WTC11 (cell line): ENCODE measurements around the gene MTCL1. TPM values are rescaled to one million over a fixed set of nuclear protein-coding genes. Genes with fewer than 3 reads are reported as not detected.

Experiments
- ATAC-seq: fragments of 200-7000 bp; cut with Tn5 transposase; 2 replicates; pipeline ENCODE4 v1.10.0; 2021; ENCODE audit warnings: mild to moderate bottlenecking, moderate library complexity
- CTCF ChIA-PET: fragments of 300-600 bp; sonication (Branson Sonifier 250); formaldehyde crosslinking; loops from one replicate; lab custom pipeline; 2021; ENCODE audit warnings: antibody characterized with exemption; lab: Charles Lee
- POLR2A ChIA-PET: fragments of 350-600 bp; sonication (Branson Sonifier 250); formaldehyde crosslinking; loops from one replicate; lab custom pipeline; 2021; ENCODE audit warnings: antibody characterized with exemption; lab: Charles Lee
- DNase-seq: peaks from one replicate; pipeline ENCODE4 v3.0.0; 2021; ENCODE audit warnings: low spot score
- H3K27ac Mint-ChIP-seq: 2 replicates; pipeline ENCODE4 v1.8.0; 2021; ENCODE audit warnings: mixed read lengths
- H3K27me3 Mint-ChIP-seq: 2 replicates; pipeline ENCODE4 v1.8.0; 2021; ENCODE audit warnings: low read depth, mild to moderate bottlenecking, moderate library complexity, mixed read lengths
- H3K36me3 Mint-ChIP-seq: 2 replicates; pipeline ENCODE4 v1.8.0; 2021; ENCODE audit warnings: mixed read lengths
- H3K4me1 Mint-ChIP-seq: 2 replicates; pipeline ENCODE4 v1.8.0; 2022; ENCODE audit warnings: mixed read lengths
- H3K4me3 Mint-ChIP-seq: 2 replicates; pipeline ENCODE4 v1.8.0; 2021; ENCODE audit warnings: mild to moderate bottlenecking, moderate library complexity, mixed read lengths
- H3K9me3 Mint-ChIP-seq: 2 replicates; pipeline ENCODE4 v1.8.0; 2021; ENCODE audit warnings: mixed read lengths
- ATF1 ChIP-seq: sonication (generic); formaldehyde crosslinking; IDR thresholded peaks from 2 replicates; pipeline ENCODE4 v1.8.1; 2023; ENCODE audit warnings: mild to moderate bottlenecking, moderate library complexity, missing genetic modification reagents
- CREM ChIP-seq: sonication (generic); formaldehyde crosslinking; IDR thresholded peaks from 2 replicates; pipeline ENCODE4 v1.8.1; 2022; ENCODE audit warnings: mild to moderate bottlenecking, missing genetic modification reagents, moderate library complexity
- ELF4 ChIP-seq: sonication (generic); formaldehyde crosslinking; IDR thresholded peaks from 2 replicates; pipeline ENCODE4 v1.8.1; 2022; ENCODE audit warnings: low read depth, mild to moderate bottlenecking, moderate library complexity, missing genetic modification reagents
- ESRRA ChIP-seq: sonication (generic); formaldehyde crosslinking; IDR thresholded peaks from 2 replicates; pipeline ENCODE4 v1.8.1; 2022; ENCODE audit warnings: mild to moderate bottlenecking, missing genetic modification reagents, borderline replicate concordance
- GRHL2 ChIP-seq: fragments of 250-450 bp; sonication (Bioruptor Pico); IDR thresholded peaks from 2 replicates; pipeline ENCODE4 v1.8.0; 2022; ENCODE audit warnings: mild to moderate bottlenecking, moderate library complexity; ENCODE audit not compliant: insufficient replicate concordance, severe bottlenecking
- GTF2I ChIP-seq: fragments of 250-450 bp; sonication (Bioruptor Pico); conservative IDR thresholded peaks from 2 replicates; pipeline ENCODE4 v1.4.0; 2021; ENCODE audit warnings: mild to moderate bottlenecking
- NR2C2 ChIP-seq: sonication (generic); formaldehyde crosslinking; IDR thresholded peaks from 2 replicates; pipeline ENCODE4 v1.8.0; 2022; ENCODE audit warnings: mild to moderate bottlenecking, missing genetic modification reagents
- PRRX2 ChIP-seq: fragments of 250-450 bp; sonication (Bioruptor Pico); IDR thresholded peaks from 2 replicates; pipeline ENCODE4 v1.8.0; 2021; ENCODE audit warnings: mild to moderate bottlenecking
- RELA ChIP-seq: sonication (generic); formaldehyde crosslinking; IDR thresholded peaks from 2 replicates; pipeline ENCODE4 v1.8.1; 2022; ENCODE audit warnings: missing genetic modification reagents, mild to moderate bottlenecking, borderline replicate concordance
- SMAD3 ChIP-seq: sonication (generic); formaldehyde crosslinking; IDR thresholded peaks from 2 replicates; pipeline ENCODE4 v1.8.0; 2022; ENCODE audit warnings: missing genetic modification reagents, mild to moderate bottlenecking, borderline replicate concordance
- SOX15 ChIP-seq: fragments of 250-450 bp; sonication (Bioruptor Pico); IDR thresholded peaks from 2 replicates; pipeline ENCODE4 v1.9.0; 2021; ENCODE audit warnings: mild to moderate bottlenecking
- TCF7 ChIP-seq: sonication (generic); formaldehyde crosslinking; IDR thresholded peaks from 2 replicates; pipeline ENCODE4 v1.8.0; 2022; ENCODE audit warnings: mild to moderate bottlenecking, low read depth, missing genetic modification reagents, moderate library complexity
- TEAD1 ChIP-seq: sonication (generic); formaldehyde crosslinking; IDR thresholded peaks from 2 replicates; pipeline ENCODE4 v1.8.0; 2022; ENCODE audit warnings: mild to moderate bottlenecking, missing genetic modification reagents
- ZNF138 ChIP-seq: sonication (generic); formaldehyde crosslinking; conservative IDR thresholded peaks from 2 replicates; pipeline ENCODE4 v1.8.1; 2022; ENCODE audit warnings: mild to moderate bottlenecking, moderate library complexity, missing genetic modification reagents
- ZNF416 ChIP-seq: fragments of 250-450 bp; sonication (Bioruptor Pico); IDR thresholded peaks from 2 replicates; pipeline ENCODE4 v1.9.0; 2021; ENCODE audit warnings: mild to moderate bottlenecking, inconsistent platforms
- ZNF423 ChIP-seq: fragments of 250-450 bp; sonication (Bioruptor Pico); IDR thresholded peaks from 2 replicates; pipeline ENCODE4 v2.1.2; 2022; ENCODE audit warnings: mild to moderate bottlenecking, moderate library complexity
- total RNA-seq: library from RNA; stranded (reverse); gene quantifications from 3 replicates; pipeline ENCODE4 v1.2.3, GENCODE V29; 2021
- TF ChIP-seq, protein P1 (sequence below): sonication (generic); formaldehyde crosslinking; IDR thresholded peaks from 2 replicates; pipeline ENCODE4 v1.8.1; 2023; ENCODE audit warnings: mild to moderate bottlenecking, missing genetic modification reagents
- TF ChIP-seq, protein P2 (sequence below): fragments of 250-450 bp; sonication (Bioruptor Pico); IDR thresholded peaks from 2 replicates; pipeline ENCODE4 v2.1.2; 2022; ENCODE audit warnings: mild to moderate bottlenecking, moderate library complexity
- TF ChIP-seq, protein P3 (sequence below): sonication (generic); formaldehyde crosslinking; IDR thresholded peaks from 2 replicates; pipeline ENCODE4 v1.8.0; 2022; ENCODE audit warnings: mild to moderate bottlenecking, missing genetic modification reagents
- TF ChIP-seq, protein P4 (sequence below): sonication (generic); formaldehyde crosslinking; IDR thresholded peaks from 2 replicates; pipeline ENCODE4 v1.8.1; 2023; ENCODE audit warnings: mild to moderate bottlenecking, moderate library complexity, missing genetic modification reagents
- TF ChIP-seq, protein P5 (sequence below): fragments of 250-450 bp; sonication (Bioruptor Pico); IDR thresholded peaks from 2 replicates; pipeline ENCODE4 v1.8.0; 2021; ENCODE audit warnings: mild to moderate bottlenecking
- TF ChIP-seq, protein P6 (sequence below): sonication (generic); formaldehyde crosslinking; IDR thresholded peaks from 2 replicates; pipeline ENCODE4 v1.8.1; 2022; ENCODE audit warnings: mild to moderate bottlenecking, moderate library complexity, missing genetic modification reagents
- TF ChIP-seq, protein P7 (sequence below): sonication (generic); formaldehyde crosslinking; conservative IDR thresholded peaks from 2 replicates; pipeline ENCODE4 v1.8.1; 2022; ENCODE audit warnings: mild to moderate bottlenecking, missing genetic modification reagents
- TF ChIP-seq, protein P8 (sequence below): fragments of 250-450 bp; sonication (Bioruptor Pico); IDR thresholded peaks from 2 replicates; pipeline ENCODE4 v1.9.0; 2021; ENCODE audit warnings: mild to moderate bottlenecking, borderline replicate concordance

The MTCL1 gene
- total RNA-seq, 1 experiment from 2014 or later: 64.3 TPM

DNA sequence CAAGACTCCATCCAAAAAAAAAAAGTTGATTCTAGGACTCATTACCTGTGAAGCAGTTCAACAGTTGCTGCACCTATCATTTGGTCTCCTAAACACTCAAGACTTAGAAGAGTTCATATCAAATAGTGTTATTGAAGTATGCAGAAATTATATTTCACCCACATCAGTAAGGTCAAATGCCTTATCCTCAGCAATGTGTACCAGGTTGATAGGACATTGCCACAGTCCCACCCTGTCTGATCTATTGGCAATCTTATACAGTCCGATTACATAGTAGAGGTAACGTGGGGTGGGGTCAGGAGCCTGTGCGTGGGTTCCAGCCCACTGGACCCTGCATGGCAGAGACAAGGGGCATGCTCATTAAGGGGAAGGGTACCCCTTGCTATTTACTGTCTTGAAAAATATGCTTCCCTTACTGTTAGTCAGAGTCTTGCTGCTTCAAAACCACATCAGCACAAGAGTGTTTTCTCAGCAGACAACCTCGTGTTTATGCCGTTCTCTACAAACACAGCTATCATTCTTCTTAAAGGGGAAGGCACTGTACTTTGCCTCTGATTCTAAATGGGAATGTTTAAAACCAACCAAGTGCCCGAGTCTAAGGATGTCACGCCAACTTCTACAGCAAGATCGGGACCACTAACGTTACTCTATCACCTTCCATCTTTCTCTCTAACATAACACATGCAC lies 115.2 kb downstream of the MTCL1 start:
- H3K27me3 Mint-ChIP-seq: no peaks in the 10 kb centered on the region
- TF ChIP-seq, protein P1, sequence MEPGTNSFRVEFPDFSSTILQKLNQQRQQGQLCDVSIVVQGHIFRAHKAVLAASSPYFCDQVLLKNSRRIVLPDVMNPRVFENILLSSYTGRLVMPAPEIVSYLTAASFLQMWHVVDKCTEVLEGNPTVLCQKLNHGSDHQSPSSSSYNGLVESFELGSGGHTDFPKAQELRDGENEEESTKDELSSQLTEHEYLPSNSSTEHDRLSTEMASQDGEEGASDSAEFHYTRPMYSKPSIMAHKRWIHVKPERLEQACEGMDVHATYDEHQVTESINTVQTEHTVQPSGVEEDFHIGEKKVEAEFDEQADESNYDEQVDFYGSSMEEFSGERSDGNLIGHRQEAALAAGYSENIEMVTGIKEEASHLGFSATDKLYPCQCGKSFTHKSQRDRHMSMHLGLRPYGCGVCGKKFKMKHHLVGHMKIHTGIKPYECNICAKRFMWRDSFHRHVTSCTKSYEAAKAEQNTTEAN: no peak
- TF ChIP-seq, protein P2, sequence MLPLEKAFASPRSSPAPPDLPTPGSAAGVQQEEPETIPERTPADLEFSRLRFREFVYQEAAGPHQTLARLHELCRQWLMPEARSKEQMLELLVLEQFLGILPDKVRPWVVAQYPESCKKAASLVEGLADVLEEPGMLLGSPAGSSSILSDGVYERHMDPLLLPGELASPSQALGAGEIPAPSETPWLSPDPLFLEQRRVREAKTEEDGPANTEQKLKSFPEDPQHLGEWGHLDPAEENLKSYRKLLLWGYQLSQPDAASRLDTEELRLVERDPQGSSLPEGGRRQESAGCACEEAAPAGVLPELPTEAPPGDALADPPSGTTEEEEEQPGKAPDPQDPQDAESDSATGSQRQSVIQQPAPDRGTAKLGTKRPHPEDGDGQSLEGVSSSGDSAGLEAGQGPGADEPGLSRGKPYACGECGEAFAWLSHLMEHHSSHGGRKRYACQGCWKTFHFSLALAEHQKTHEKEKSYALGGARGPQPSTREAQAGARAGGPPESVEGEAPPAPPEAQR: no peak
- TF ChIP-seq ATF1 (CRISPR knock-in tag): no peak
- TF ChIP-seq, protein P3, sequence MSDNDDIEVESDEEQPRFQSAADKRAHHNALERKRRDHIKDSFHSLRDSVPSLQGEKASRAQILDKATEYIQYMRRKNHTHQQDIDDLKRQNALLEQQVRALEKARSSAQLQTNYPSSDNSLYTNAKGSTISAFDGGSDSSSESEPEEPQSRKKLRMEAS (CRISPR knock-in tag): no peak
- TF ChIP-seq ZNF138 (CRISPR knock-in tag): no peak
- no peak for TF ChIP-seq PRRX2 (CRISPR knock-in tag)
- no peak for TF ChIP-seq GTF2I (CRISPR knock-in tag)
- TF ChIP-seq, protein P4, sequence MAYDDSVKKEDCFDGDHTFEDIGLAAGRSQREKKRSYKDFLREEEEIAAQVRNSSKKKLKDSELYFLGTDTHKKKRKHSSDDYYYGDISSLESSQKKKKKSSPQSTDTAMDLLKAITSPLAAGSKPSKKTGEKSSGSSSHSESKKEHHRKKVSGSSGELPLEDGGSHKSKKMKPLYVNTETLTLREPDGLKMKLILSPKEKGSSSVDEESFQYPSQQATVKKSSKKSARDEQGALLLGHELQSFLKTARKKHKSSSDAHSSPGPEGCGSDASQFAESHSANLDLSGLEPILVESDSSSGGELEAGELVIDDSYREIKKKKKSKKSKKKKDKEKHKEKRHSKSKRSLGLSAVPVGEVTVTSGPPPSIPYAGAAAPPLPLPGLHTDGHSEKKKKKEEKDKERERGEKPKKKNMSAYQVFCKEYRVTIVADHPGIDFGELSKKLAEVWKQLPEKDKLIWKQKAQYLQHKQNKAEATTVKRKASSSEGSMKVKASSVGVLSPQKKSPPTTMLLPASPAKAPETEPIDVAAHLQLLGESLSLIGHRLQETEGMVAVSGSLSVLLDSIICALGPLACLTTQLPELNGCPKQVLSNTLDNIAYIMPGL: no peak
- no peak for TF ChIP-seq NR2C2 (CRISPR knock-in tag)
- no peak for TF ChIP-seq TCF7 (CRISPR knock-in tag)
- no peak for TF ChIP-seq SMAD3 (CRISPR knock-in tag)
- TF ChIP-seq, protein P5, sequence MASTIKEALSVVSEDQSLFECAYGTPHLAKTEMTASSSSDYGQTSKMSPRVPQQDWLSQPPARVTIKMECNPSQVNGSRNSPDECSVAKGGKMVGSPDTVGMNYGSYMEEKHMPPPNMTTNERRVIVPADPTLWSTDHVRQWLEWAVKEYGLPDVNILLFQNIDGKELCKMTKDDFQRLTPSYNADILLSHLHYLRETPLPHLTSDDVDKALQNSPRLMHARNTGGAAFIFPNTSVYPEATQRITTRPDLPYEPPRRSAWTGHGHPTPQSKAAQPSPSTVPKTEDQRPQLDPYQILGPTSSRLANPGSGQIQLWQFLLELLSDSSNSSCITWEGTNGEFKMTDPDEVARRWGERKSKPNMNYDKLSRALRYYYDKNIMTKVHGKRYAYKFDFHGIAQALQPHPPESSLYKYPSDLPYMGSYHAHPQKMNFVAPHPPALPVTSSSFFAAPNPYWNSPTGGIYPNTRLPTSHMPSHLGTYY (CRISPR knock-in tag): no peak
- TF ChIP-seq TEAD1 (CRISPR knock-in tag): no peak
- TF ChIP-seq, protein P6, sequence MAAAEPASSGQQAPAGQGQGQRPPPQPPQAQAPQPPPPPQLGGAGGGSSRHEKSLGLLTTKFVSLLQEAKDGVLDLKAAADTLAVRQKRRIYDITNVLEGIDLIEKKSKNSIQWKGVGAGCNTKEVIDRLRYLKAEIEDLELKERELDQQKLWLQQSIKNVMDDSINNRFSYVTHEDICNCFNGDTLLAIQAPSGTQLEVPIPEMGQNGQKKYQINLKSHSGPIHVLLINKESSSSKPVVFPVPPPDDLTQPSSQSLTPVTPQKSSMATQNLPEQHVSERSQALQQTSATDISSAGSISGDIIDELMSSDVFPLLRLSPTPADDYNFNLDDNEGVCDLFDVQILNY (CRISPR knock-in tag): no peak
- TF ChIP-seq CREM (CRISPR knock-in tag): no peak
- no peak for TF ChIP-seq RELA (CRISPR knock-in tag)
- no peak for TF ChIP-seq ELF4
- no peaks in the 10 kb centered on the region for H3K9me3 Mint-ChIP-seq
- H3K36me3 Mint-ChIP-seq: peaks cover 65% of the 10 kb centered on the region
- POLR2A ChIA-PET: interaction anchor here (1.1 kb wide), 1 partner anchor 10 kb away, joined by 3 read pairs; no protein-coding TSS in a partner anchor
- DNase-seq (no peak), ATAC-seq (no peak)
- H3K4me1 Mint-ChIP-seq: no peaks in the 10 kb centered on the region
- H3K27ac Mint-ChIP-seq: peak overlapping the region; percentile 2
- CTCF ChIA-PET: interaction anchor here (0.6 kb wide), 1 partner anchor 16 kb away, joined by 3 read pairs; no protein-coding TSS in a partner anchor
- H3K4me3 Mint-ChIP-seq: no peak overlapping the region

DNA sequence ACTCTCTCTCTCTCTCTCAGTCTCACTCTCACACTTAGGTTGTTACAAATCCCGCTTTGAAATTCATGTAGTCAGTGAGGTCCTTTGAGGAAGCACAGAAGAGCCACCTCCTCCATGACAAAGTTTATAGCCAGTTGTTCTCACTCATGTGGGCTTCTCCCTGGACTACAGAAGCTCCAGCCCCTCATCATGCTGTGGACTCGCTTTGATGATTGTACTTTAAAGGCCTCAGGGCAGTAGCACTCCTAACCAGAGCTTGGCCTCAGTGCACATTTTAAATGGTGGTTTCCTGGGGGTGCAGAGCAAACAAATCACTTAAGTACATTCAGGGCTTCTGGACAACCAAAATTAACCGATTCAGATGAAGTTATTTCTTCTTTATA lies 115.7 kb downstream of the MTCL1 start:
- peak overlapping the region; percentile 2 for H3K27ac Mint-ChIP-seq
- H3K36me3 Mint-ChIP-seq: peaks cover 60% of the 10 kb centered on the region
- POLR2A ChIA-PET: no interaction called here
- TF ChIP-seq GRHL2 (CRISPR knock-in tag) (no peak), RELA (CRISPR knock-in tag) (no peak), ZNF416 (CRISPR knock-in tag) (no peak), SOX15 (CRISPR knock-in tag) (no peak), ELF4 (no peak), SMAD3 (CRISPR knock-in tag) (no peak), ZNF138 (CRISPR knock-in tag) (no peak), ESRRA (CRISPR knock-in tag) (no peak), ZNF423 (CRISPR knock-in tag) (no peak)
- TF ChIP-seq, protein P7, sequence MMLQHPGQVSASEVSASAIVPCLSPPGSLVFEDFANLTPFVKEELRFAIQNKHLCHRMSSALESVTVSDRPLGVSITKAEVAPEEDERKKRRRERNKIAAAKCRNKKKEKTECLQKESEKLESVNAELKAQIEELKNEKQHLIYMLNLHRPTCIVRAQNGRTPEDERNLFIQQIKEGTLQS (CRISPR knock-in tag): no peak
- TF ChIP-seq, protein P8, sequence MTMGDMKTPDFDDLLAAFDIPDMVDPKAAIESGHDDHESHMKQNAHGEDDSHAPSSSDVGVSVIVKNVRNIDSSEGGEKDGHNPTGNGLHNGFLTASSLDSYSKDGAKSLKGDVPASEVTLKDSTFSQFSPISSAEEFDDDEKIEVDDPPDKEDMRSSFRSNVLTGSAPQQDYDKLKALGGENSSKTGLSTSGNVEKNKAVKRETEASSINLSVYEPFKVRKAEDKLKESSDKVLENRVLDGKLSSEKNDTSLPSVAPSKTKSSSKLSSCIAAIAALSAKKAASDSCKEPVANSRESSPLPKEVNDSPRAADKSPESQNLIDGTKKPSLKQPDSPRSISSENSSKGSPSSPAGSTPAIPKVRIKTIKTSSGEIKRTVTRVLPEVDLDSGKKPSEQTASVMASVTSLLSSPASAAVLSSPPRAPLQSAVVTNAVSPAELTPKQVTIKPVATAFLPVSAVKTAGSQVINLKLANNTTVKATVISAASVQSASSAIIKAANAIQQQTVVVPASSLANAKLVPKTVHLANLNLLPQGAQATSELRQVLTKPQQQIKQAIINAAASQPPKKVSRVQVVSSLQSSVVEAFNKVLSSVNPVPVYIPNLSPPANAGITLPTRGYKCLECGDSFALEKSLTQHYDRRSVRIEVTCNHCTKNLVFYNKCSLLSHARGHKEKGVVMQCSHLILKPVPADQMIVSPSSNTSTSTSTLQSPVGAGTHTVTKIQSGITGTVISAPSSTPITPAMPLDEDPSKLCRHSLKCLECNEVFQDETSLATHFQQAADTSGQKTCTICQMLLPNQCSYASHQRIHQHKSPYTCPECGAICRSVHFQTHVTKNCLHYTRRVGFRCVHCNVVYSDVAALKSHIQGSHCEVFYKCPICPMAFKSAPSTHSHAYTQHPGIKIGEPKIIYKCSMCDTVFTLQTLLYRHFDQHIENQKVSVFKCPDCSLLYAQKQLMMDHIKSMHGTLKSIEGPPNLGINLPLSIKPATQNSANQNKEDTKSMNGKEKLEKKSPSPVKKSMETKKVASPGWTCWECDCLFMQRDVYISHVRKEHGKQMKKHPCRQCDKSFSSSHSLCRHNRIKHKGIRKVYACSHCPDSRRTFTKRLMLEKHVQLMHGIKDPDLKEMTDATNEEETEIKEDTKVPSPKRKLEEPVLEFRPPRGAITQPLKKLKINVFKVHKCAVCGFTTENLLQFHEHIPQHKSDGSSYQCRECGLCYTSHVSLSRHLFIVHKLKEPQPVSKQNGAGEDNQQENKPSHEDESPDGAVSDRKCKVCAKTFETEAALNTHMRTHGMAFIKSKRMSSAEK (CRISPR knock-in tag): no peak

More for the DNA sequence above, 115.7 kb downstream of the MTCL1 start:
- ATAC-seq: no peak
- Mint-ChIP-seq H3K4me3 (no peak overlapping the region), H3K27me3 (no peaks in the 10 kb centered on the region), H3K9me3 (no peaks in the 10 kb centered on the region), H3K4me1 (no peaks in the 10 kb centered on the region)
- CTCF ChIA-PET: no interaction called here
- no peak for DNase-seq
